Measurements from ENCODE around the gene MEGF9.

MEGF9 gene

DNA sequence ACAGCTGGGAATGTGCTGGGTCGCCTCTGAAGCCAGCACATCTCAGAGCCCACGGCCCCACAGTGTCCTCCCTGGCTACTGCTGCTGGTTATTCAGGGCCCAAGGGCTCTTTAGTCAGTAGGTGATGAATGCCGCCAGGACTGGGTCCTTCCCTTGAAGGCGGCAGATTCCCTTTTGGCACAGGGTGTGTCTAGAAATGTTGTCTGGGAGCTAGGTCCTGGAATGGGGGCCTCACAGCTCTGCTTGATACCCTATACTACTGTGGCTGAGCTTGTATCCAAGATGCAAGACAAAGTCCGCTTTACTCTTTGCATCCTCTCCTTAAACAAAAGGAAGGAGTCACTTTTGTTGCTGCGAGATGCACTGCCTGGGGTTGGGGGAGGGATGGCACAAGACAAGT lies 33.1 kb downstream of the MEGF9 start:
- no peak overlapping the region for H3K27ac ChIP-seq (ENCODE audit: low read depth, low read length, poor library complexity, severe bottlenecking)
- H3K36me3 ChIP-seq (ENCODE audit: insufficient read depth, low read length), result no peaks in the 10 kb centered on the region; the same call in 1 of the 2 replicates

DNA sequence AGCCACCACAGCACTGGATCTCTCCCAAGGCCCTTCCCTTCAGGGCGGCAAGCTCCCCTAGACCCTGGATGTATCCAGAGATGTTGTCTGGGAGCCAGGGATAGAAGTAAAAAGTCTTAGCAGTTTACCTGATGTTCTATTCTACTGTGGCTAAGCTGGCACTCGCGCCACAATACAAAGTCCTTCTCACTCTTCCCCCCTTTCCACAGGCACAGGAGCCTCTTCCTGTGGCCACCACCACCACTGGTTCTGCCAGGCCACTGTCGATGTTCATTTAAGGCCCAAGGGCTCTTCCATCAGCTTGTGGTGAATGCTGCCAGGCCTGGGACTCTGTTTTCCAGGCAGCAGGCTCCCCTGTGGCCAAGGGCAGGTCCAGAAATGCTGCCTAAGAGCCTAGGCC lies 33.7 kb downstream of the MEGF9 start:
- H3K4me1 ChIP-seq (ENCODE audit: insufficient read depth, low read length, severe bottlenecking), result no peaks in the 10 kb centered on the region
- TF ChIP-seq EZH2 (IDR thresholded peaks at IDR 0.05; ENCODE audit: borderline replicate concordance, low read length), result no peak
- TF ChIP-seq, protein P1, sequence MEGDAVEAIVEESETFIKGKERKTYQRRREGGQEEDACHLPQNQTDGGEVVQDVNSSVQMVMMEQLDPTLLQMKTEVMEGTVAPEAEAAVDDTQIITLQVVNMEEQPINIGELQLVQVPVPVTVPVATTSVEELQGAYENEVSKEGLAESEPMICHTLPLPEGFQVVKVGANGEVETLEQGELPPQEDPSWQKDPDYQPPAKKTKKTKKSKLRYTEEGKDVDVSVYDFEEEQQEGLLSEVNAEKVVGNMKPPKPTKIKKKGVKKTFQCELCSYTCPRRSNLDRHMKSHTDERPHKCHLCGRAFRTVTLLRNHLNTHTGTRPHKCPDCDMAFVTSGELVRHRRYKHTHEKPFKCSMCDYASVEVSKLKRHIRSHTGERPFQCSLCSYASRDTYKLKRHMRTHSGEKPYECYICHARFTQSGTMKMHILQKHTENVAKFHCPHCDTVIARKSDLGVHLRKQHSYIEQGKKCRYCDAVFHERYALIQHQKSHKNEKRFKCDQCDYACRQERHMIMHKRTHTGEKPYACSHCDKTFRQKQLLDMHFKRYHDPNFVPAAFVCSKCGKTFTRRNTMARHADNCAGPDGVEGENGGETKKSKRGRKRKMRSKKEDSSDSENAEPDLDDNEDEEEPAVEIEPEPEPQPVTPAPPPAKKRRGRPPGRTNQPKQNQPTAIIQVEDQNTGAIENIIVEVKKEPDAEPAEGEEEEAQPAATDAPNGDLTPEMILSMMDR (IDR thresholded peaks at IDR 0.05; ENCODE audit: low read length), result no peak
- no peak overlapping the region for H3K4me3 ChIP-seq (ENCODE audit: low read depth, low read length, poor library complexity, severe bottlenecking)
- H3K4me2 ChIP-seq (ENCODE audit: low read length), result no peak overlapping the region
- no peaks in the 10 kb centered on the region for H3K9me2 ChIP-seq (ENCODE audit: low read depth, low read length)
- no peaks in the 10 kb centered on the region; the same call in 1 of the 2 replicates for H3K36me3 ChIP-seq (ENCODE audit: insufficient read depth, low read length)
- no peaks in the 10 kb centered on the region for H4K20me1 ChIP-seq (ENCODE audit: insufficient read depth, low read length)
- no peaks in the 10 kb centered on the region for H3K9me3 ChIP-seq (ENCODE audit: low read length)
- no peak overlapping the region for H2AFZ ChIP-seq (ENCODE audit: low read length)
- H3K9ac ChIP-seq (ENCODE audit: low read length), result no peak overlapping the region
- H3K27me3 ChIP-seq (ENCODE audit: insufficient read depth, low read length), result no peaks in the 10 kb centered on the region
- H3K27ac ChIP-seq (ENCODE audit: low read depth, low read length, poor library complexity, severe bottlenecking), result no peak overlapping the region
- no peaks in the 10 kb centered on the region for H3K79me2 ChIP-seq (ENCODE audit: insufficient read depth, low read length)
- H3F3A ChIP-seq (ENCODE audit: insufficient read depth, low read length), result no peaks in the 10 kb centered on the region

More for the DNA sequence above, 33.1 kb downstream of the MEGF9 start:
- H3K27me3 ChIP-seq (ENCODE audit: insufficient read depth, low read length), result no peaks in the 10 kb centered on the region
- no peak overlapping the region for H2AFZ ChIP-seq (ENCODE audit: low read length)
- no peaks in the 10 kb centered on the region for H3K79me2 ChIP-seq (ENCODE audit: insufficient read depth, low read length)
- H3F3A ChIP-seq (ENCODE audit: insufficient read depth, low read length), result no peaks in the 10 kb centered on the region
- TF ChIP-seq EZH2 (IDR thresholded peaks at IDR 0.05; ENCODE audit: borderline replicate concordance, low read length), result no peak
- TF ChIP-seq, protein P1 (IDR thresholded peaks at IDR 0.05; ENCODE audit: low read length), result no peak
- H3K4me3 ChIP-seq (ENCODE audit: low read depth, low read length, poor library complexity, severe bottlenecking), result no peak overlapping the region
- no peaks in the 10 kb centered on the region for H3K4me1 ChIP-seq (ENCODE audit: insufficient read depth, low read length, severe bottlenecking)
- H3K9me2 ChIP-seq (ENCODE audit: low read depth, low read length), result no peaks in the 10 kb centered on the region
- no peak overlapping the region for H3K9ac ChIP-seq (ENCODE audit: low read length)
- no peak overlapping the region for H3K4me2 ChIP-seq (ENCODE audit: low read length)
- no peaks in the 10 kb centered on the region for H3K9me3 ChIP-seq (ENCODE audit: low read length)
- H4K20me1 ChIP-seq (ENCODE audit: insufficient read depth, low read length), result no peaks in the 10 kb centered on the region

DNA sequence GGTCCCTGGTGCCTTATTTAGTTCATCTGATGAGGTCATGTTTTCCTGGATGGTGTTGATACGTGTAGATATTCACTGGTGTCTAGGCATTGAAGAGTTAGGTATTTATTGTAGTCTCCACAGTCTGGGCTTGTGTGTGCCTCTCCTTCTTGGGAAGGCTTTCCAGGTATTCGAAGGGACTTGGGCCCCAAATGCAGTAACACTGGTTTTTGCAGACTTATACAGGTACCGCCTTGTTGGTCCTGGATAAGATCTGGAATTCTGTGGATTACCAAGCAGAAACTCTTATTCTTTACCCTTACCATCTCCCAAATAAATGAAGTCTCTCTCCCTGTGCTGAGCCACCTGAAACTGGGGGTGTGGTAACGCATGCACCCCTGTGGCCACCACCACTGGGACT lies 34.1 kb downstream of the MEGF9 start:
- Histone ChIP-seq H3K9me3 (ENCODE audit: low read length) (no peaks in the 10 kb centered on the region), H4K20me1 (ENCODE audit: insufficient read depth, low read length) (no peaks in the 10 kb centered on the region), H3K9me2 (ENCODE audit: low read depth, low read length) (no peaks in the 10 kb centered on the region), H3K79me2 (ENCODE audit: insufficient read depth, low read length) (no peaks in the 10 kb centered on the region), H3K27me3 (ENCODE audit: insufficient read depth, low read length) (no peaks in the 10 kb centered on the region), H3F3A (ENCODE audit: insufficient read depth, low read length) (no peaks in the 10 kb centered on the region), H3K4me2 (ENCODE audit: low read length) (no peak overlapping the region), H3K27ac (ENCODE audit: low read depth, low read length, poor library complexity, severe bottlenecking) (no peak overlapping the region), H2AFZ (ENCODE audit: low read length) (no peak overlapping the region), H3K4me1 (ENCODE audit: insufficient read depth, low read length, severe bottlenecking) (no peaks in the 10 kb centered on the region), H3K9ac (ENCODE audit: low read length) (no peak overlapping the region), H3K4me3 (ENCODE audit: low read depth, low read length, poor library complexity, severe bottlenecking) (no peak overlapping the region), H3K36me3 (ENCODE audit: insufficient read depth, low read length) (no peaks in the 10 kb centered on the region; the same call in 1 of the 2 replicates)
- no peak for TF ChIP-seq EZH2 (IDR thresholded peaks at IDR 0.05; ENCODE audit: borderline replicate concordance, low read length)
- TF ChIP-seq, protein P1 (IDR thresholded peaks at IDR 0.05; ENCODE audit: low read length), result no peak

Data from OCI-LY1 (cell line).